OCI-LY3 (cell line): Measurements from ENCODE around the gene GPATCH3.

ENCODE experiments used
- H2AFZ ChIP-seq: fragments of 200-600, 300-600 bp; shearing (Covaris generic); 2 replicates; pipeline ENCODE4 v1.6.0; 2014; ENCODE audit warnings: antibody characterized with exemption, low read depth, low read length
- H3K27ac ChIP-seq: fragments of 200-600, 300-600 bp; sonication (generic); 2 replicates; pipeline ENCODE4 v1.5.1; 2014; ENCODE audit warnings: mild to moderate bottlenecking, low read length, moderate library complexity, mixed read lengths
- H3K27me3 ChIP-seq: fragments of 200-600, 300-600 bp; sonication (generic); 2 replicates; pipeline ENCODE4 v1.6.1; 2014; ENCODE audit warnings: low read depth, low read length, mixed read lengths
- H3K36me3 ChIP-seq: fragments of 200-600, 300-600 bp; sonication (generic); replicated peaks from 2 replicates; pipeline ENCODE3; 2014; ENCODE audit warnings: low read depth, low read length, mixed read lengths
- H3K4me1 ChIP-seq: fragments of 300-600, 200-600 bp; sonication (generic); 2 replicates; pipeline ENCODE4 v1.6.1; 2014; ENCODE audit warnings: low read length, mixed read lengths
- H3K4me2 ChIP-seq: fragments of 200-600, 300-600 bp; sonication (generic); 2 replicates; pipeline ENCODE4 v1.6.1; 2014; ENCODE audit warnings: low read length, mixed read lengths
- H3K4me3 ChIP-seq: fragments of 300-600, 200-600 bp; sonication (generic); 2 replicates; pipeline ENCODE4 v1.5.1; 2014; ENCODE audit warnings: antibody characterized with exemption, mild to moderate bottlenecking, low read length, moderate library complexity
- H3K79me2 ChIP-seq: fragments of 300-600, 200-600 bp; shearing (Covaris generic); 2 replicates; pipeline ENCODE4 v1.6.1; 2014; ENCODE audit warnings: mild to moderate bottlenecking, low read length, mixed read lengths
- H3K9ac ChIP-seq: fragments of 300-600, 200-600 bp; shearing (Covaris generic); 2 replicates; pipeline ENCODE4 v1.6.0; 2014; ENCODE audit warnings: mild to moderate bottlenecking, low read length, moderate library complexity
- H3K9me3 ChIP-seq: fragments of 200-600, 300-600 bp; shearing (Covaris generic); 2 replicates; pipeline ENCODE4 v1.6.1; 2014; ENCODE audit warnings: low read length, mixed read lengths; ENCODE audit not compliant: insufficient read depth
- H4K20me1 ChIP-seq: fragments of 200-600, 300-600 bp; sonication (generic); 2 replicates; pipeline ENCODE4 v1.6.1; 2016; ENCODE audit warnings: low read length, mixed read lengths; ENCODE audit not compliant: insufficient read depth
- CTCF ChIP-seq: fragments of 200-600, 300-600 bp; sonication (generic); IDR thresholded peaks from 2 replicates; pipeline ENCODE4 v1.5.1; 2014; ENCODE audit warnings: antibody characterized with exemption, low read length, low read depth
- EZH2phosphoT487 ChIP-seq: fragments of 200-600 bp; shearing (Covaris generic); IDR thresholded peaks from 2 replicates; pipeline ENCODE4 v1.6.1; 2018; ENCODE audit warnings: antibody characterized with exemption, mixed run types, low read depth

GPATCH3 gene

DNA sequence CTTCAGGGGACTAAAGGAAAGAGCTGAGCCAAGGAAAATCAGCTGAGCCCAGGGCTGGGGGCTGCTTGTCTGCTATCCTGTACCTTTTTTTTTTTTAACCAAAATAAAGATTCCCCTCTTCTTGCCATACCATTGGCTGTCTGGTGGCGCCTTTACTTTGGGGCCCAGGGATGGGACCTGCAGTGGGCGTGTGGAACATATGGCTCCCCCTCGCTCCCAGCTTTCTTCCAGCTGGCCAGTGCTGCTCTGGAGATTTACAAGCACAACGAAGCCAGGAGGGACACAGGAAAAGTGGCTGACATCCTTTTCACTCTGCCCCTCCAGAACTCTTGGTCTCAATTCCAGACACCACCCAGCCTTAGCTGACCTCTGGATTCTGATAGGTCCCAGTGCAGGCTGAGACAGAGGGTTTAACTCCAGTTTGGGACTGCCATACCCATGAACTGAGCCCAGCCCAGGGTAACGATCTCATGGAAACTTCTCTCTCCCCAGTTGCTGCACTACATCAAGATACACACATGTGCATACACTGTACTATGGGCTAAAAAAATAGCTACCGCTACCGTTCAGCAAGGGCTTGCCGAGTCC lies 42.7 kb downstream of the GPATCH3 start:
- Histone ChIP-seq H3K9ac (no peak overlapping the region), H3K36me3 (peaks cover 20% of the 10 kb centered on the region), H3K4me3 (no peak overlapping the region), H3K27me3 (no peaks in the 10 kb centered on the region), H3K9me3 (no peaks in the 10 kb centered on the region), H3K79me2 (no peaks in the 10 kb centered on the region), H2AFZ (no peak overlapping the region), H3K4me2 (no peak overlapping the region), H4K20me1 (no peaks in the 10 kb centered on the region), H3K4me1 (peaks cover 1% of the 10 kb centered on the region; the same call in 1 of the 2 replicates), H3K27ac (no peak overlapping the region)
- TF ChIP-seq EZH2phosphoT487 (no peak), CTCF (no peak)

- no peaks in the 10 kb centered on the region for H3K4me1 ChIP-seq
- H3K79me2 ChIP-seq: no peaks in the 10 kb centered on the region
- H3K4me3 ChIP-seq: no peak overlapping the region
- H3K27ac ChIP-seq: no peak overlapping the region
- H2AFZ ChIP-seq: no peak overlapping the region
- H3K36me3 ChIP-seq: peaks cover 20% of the 10 kb centered on the region
- H3K9me3 ChIP-seq: no peaks in the 10 kb centered on the region
- TF ChIP-seq CTCF (no peak), EZH2phosphoT487 (no peak)
- H3K9ac ChIP-seq: no peak overlapping the region
- H4K20me1 ChIP-seq: no peaks in the 10 kb centered on the region
- no peaks in the 10 kb centered on the region for H3K27me3 ChIP-seq
- no peak overlapping the region for H3K4me2 ChIP-seq
Measured at GRCh38 chr1:26856604-26857469, 43.4 kb downstream of the GPATCH3 start.

GRCh38 chr1:26856181-26856580 lies 44.1 kb downstream of the GPATCH3 start:
- no peaks in the 10 kb centered on the region for H3K9me3 ChIP-seq
- H3K4me1 ChIP-seq: no peaks in the 10 kb centered on the region
- no peaks in the 10 kb centered on the region for H4K20me1 ChIP-seq
- H3K4me3 ChIP-seq: no peak overlapping the region
- H3K36me3 ChIP-seq: peaks cover 23% of the 10 kb centered on the region
- H3K9ac ChIP-seq: no peak overlapping the region
- H2AFZ ChIP-seq: no peak overlapping the region
- H3K79me2 ChIP-seq: no peaks in the 10 kb centered on the region
- no peak overlapping the region for H3K4me2 ChIP-seq
- H3K27ac ChIP-seq: no peak overlapping the region
- no peaks in the 10 kb centered on the region for H3K27me3 ChIP-seq
- no peak for TF ChIP-seq EZH2phosphoT487
- TF ChIP-seq CTCF: no peak

- Histone ChIP-seq H4K20me1 (no peaks in the 10 kb centered on the region), H2AFZ (no peak overlapping the region), H3K4me3 (no peak overlapping the region), H3K4me1 (no peaks in the 10 kb centered on the region), H3K79me2 (no peaks in the 10 kb centered on the region), H3K27me3 (no peaks in the 10 kb centered on the region), H3K4me2 (no peak overlapping the region), H3K36me3 (peaks cover 26% of the 10 kb centered on the region), H3K9ac (no peak overlapping the region), H3K27ac (no peak overlapping the region), H3K9me3 (no peaks in the 10 kb centered on the region)
- TF ChIP-seq EZH2phosphoT487 (no peak), CTCF (no peak)
Measured at GRCh38 chr1:26855636-26856035, 44.6 kb downstream of the GPATCH3 start.
